ENCODE measurements around the gene CDK5RAP1.
"Not testable (repeated sequence)": the region's sequence is repeated elsewhere in the genome, so short reads cannot be mapped to it uniquely, and the experiment has no call there.

CDK5RAP1 gene

DNA sequence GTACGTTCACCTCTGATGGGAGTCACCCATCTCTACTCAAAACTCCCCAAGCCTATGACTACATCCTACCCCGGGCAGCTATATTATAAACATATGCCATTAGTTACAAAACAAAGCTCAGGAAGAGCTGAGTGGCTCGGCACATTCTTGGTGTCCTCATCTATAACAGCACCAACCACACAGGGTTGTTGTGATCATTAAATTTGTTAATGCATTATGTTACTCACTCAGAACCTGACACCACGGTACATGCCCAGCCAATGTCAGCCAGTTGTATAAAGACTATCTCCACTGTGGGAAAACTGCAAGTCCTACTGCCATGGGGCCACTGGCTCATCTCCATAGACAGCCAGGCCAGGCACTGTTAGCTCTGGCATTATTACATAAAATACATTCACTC lies 7.7 kb downstream of the CDK5RAP1 start:
- H3K4me3 ChIP-seq (ENCODE audit: low read length): no peak overlapping the region

DNA sequence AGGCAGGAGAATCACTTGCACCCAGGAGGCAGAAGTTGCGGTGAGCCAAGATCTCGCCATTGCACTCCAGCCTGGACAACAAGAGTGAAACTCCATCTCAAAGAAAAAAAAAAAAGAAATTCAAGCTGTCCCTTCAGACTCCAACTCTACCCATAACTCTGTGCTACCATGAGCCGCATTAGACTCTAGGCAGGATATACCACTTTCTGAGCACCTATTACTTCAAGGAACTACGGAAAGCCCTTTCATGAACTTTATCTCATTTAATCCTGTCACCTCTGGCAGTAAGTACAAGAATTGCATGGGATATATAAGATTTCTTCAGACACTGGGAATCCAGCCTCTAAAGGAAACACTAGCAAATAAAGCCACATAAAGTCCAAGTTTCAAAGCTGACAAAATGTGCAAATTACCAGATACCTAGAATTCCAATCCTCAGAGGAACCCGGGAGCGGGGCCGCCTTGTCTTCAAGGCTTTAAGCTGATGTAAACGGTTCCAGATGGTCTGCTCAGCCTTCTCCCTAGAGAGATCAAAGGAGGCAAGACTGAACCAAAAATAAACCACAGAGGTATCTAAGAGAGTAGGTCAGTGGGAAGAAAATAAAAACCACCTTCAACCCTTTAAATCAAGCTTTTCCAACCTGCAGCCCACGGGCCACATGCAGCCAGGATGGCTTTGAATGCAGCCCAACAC lies 9.4 kb downstream of the CDK5RAP1 start:
- no peak overlapping the region for H3K4me3 ChIP-seq (ENCODE audit: low read length)
- no peak for DNase-seq (ENCODE audit: low read depth, low spot score)

More for the DNA sequence above, 7.7 kb downstream of the CDK5RAP1 start:
- no peak for DNase-seq (ENCODE audit: low read depth, low spot score)

DNA sequence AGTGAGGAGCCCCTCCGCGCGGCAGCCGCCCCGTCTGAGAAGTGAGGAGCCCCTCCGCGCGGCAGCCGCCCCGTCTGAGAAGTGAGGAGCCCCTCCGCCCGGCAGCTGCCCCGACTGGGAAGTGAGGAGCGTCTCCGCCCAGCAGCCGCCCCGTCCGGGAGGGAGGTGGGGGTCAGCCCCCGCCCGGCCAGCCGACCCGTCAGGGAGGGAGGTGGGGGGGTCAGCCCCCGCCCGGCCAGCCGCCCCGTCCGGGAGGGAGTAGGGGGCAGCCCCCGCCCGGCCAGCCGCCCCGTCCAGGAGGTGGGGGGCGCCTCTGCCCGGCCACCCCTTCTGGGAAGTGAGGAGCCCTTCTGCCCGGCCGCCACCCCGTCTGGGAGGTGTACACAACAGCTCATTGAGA lies 12.0 kb downstream of the CDK5RAP1 start:
- not testable (repeated sequence) for DNase-seq (ENCODE audit: low read depth, low spot score); H3K4me3 ChIP-seq (ENCODE audit: low read length)

DNA sequence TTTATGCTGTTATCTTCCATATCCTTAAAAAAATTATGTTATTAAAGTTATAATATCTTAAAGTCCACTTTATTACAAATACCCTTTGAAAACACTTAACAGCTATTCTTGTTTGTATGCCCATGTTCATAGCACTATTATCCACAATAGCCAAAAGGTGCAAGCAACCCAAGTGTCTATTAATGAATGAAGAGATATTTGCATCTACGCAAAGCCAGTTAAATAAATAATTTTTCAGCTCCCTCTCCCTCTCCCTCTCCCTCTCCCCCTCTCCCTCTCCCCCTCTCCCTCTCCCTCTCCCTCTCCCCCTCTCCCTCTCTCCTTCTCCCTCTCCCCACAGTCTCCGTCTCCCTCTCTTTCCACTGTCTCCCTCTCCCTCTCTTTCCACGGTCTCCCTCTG lies 13.1 kb downstream of the CDK5RAP1 start:
- DNase-seq (ENCODE audit: low read depth, low spot score): no peak
- H3K4me3 ChIP-seq (ENCODE audit: low read length): no peak overlapping the region

DNA sequence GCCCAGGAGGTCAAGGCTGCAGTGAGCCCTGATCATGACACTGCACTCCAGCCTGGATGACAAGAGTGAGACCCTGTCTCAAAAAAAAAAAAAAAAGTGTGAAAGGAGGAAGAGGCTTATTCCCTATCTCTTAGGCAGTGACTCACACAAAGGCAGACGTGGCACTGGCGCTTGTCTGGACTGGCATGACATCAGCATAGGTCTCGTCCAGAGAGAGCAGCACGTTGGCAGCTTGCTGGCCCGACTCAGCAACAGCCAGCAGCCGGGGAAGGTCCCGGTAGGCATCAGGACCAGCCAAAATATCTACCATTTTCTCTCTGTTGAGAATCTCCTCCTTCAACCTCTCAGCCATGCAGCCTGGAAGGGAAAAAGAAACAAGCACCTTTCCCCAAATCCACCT lies 14.1 kb downstream of the CDK5RAP1 start:
- H3K4me3 ChIP-seq (ENCODE audit: low read length): no peak overlapping the region
- no peak for DNase-seq (ENCODE audit: low read depth, low spot score)

DNA sequence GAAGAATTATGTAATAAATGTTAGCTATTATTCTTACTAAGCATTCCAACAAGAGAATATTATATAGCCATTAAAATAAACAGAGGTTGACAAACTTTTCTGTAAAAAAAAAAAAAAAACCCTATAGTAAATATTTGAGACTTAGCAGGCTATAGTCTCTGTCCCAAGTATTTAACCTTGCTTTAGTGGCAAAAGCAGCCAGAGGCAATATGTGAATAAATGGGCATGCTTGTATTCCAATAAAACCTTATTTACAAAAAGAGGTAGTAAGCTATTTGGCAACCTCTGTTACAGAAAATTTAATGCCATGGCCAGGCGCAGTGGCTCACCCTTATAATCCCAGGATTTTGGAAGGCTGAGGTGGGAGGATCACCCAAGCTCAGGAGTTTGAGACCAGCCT lies 14.6 kb downstream of the CDK5RAP1 start:
- H3K4me3 ChIP-seq (ENCODE audit: low read length): no peak overlapping the region
- DNase-seq (ENCODE audit: low read depth, low spot score): no peak

DNA sequence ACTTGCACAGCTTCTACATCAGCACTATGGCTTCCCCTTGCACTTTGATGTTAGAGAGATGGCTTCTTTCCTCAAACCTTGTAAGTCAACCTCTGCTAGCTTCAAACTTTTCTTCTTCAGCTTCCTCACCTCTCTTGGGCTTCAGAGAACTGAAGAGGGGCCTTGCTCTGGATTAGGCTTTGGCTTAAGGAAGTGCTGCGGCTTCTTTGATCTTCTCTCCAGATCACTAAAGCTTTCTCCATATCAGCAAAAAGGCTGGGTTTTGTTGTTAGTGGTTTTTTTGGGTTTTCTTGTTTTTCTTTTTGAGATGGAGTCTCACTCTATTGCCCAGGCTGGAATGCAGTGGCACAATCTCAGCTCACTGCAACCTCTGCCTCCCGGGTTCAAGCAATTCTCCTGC lies 24.0 kb downstream of the CDK5RAP1 start:
- peak; percentile 62 for DNase-seq (ENCODE audit: low read depth, low spot score)
- H3K4me3 ChIP-seq (ENCODE audit: low read length): no peak overlapping the region

DNA sequence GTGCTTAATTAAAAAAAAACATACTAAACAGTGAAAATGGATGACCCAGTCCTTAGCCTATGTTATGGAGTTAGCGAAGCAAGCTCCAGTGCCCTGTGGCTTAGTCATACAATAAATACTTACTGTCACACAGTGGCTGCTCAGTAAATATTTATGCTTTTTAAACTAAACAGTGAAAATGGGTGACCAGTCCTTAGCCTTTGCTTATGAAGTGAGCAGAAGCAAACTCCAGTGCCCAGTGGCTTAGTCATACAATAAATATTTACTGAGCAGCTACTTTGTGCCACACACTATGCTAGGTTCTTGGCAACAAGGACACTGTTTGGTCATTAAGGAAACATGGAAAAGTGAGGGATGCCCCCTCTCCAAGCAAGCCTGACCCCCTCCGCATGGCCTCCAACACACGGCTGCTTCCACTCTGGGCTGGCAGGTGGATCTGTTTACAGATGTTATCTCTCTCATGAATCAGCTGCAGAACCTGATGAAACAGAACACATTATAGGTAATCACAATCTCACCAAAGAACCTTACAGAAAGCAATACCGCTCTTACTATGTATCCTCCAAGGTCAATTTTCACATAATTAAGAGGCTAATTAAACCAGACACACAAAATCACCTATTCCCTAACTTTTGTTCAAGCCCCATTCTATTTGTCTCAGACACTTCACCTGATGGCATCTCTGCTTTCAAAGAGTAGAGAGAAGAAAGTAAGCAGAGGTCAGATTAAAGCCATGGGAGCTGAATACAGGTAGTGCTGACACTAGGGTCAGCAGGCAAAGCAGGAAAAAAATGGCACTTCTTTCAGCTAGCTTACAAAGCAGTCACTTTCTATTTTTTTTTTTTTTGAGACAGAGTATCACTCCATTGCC lies 27.3 kb downstream of the CDK5RAP1 start:
- H3K4me3 ChIP-seq (ENCODE audit: low read length): no peak overlapping the region
- DNase-seq (ENCODE audit: low read depth, low spot score): no peak

DNA sequence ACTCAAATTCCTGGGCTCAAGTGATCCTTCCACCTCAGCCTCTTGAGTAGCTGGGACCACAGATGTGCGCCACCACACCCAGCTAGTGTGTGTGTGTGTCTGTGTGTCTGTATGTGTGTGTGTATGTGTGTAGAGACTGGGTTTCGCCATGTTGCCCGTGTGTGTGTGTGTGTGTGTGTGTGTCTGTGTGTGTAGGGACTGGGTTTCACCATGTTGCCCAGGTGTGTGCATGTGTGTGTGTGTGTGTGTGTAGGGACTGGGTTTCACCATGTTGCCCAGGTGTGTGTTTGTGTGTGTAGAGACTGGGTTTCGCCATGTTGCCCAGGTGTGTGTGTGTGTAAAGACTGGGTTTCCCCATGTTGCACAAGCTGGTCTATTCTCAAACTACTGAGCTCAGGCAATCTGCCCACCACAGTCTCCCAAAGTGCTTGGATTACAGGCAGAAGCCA lies 28.3 kb downstream of the CDK5RAP1 start:
- DNase-seq (ENCODE audit: low read depth, low spot score): no peak
- H3K4me3 ChIP-seq (ENCODE audit: low read length): no peak overlapping the region

DNA sequence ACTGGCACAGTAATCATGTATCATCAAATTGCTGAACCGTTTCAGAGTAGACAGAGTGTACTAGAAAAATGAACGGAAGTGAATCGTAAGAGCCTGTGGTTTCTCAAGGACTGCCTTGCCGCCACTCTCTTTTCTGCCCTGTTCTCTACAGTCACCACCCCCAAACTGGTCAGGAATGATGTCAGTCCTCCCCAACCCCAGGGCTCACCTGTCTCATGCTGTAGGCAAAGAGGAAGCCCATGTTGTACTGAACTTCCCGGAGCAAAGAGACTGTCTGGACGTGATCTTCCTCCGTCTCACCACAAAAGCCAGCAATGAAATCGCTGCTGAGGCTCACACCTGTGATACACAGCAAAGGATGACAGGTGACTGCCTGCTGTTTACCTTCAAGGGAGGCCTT lies 31.0 kb downstream of the CDK5RAP1 start:
- no peak overlapping the region for H3K4me3 ChIP-seq (ENCODE audit: low read length)
- peak; percentile 83 for DNase-seq (ENCODE audit: low read depth, low spot score)

DNA sequence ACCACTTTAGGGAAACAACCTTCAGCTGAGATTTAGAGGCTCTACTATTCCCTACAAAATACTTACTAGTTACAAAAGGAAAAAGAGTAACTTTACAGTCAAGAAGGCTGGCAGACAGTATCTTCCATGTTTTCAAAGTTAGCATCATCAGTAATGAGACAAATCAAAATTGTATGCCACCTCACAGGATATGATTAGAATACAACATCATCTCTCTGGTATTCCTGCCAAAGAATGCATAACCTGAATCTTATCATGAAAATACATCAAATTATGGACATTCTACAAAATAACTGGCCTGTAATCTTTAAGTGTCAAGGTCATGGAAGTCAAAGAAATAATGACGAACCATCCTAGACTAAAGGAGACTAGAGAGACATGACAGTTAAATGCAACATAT lies 38.4 kb downstream of the CDK5RAP1 start:
- H3K4me3 ChIP-seq (ENCODE audit: low read length): no peak overlapping the region
- DNase-seq (ENCODE audit: low read depth, low spot score): no peak

DNA sequence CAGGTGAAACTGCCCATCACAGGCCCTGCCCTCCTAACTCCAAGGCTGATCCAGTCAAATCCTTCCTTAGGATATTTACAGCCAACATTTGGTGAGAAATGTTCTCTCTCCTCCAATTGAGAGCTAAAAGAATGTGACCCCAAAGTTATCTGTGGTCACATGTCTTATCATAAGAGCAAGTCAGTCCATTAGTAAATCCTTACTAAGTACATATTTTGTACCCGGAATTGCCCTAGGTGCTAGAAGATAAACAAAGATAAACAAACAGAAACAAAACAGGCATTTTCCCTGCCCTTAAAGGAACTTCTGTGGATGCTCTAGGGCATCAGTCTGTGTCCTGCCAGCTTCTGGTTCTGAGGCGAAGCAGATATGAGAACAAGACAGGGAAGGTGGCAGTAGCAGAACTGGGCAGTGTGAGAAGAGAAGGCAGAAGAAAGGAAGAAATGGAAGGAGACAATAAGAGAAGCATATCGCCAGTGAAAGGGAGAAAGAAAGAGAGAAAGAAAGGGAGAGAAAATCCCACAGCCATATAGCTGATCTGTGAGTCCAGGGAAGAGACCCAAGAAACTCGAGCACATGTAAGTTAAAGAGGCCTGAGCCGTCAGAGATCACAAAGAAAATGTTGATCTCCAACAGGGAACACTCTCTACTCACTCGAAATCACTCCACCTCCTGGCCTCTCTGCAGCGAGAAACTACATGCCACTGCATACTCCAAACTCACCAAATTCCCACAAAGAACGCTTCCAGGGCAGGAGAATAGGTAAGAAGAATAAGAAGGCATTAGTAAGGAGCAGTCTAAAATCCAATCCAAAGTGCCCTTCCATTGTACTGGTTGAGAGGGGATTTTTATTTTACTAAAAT lies 41.7 kb downstream of the CDK5RAP1 start:
- no peak overlapping the region for H3K4me3 ChIP-seq (ENCODE audit: low read length)
- no peak for DNase-seq (ENCODE audit: low read depth, low spot score)

DNA sequence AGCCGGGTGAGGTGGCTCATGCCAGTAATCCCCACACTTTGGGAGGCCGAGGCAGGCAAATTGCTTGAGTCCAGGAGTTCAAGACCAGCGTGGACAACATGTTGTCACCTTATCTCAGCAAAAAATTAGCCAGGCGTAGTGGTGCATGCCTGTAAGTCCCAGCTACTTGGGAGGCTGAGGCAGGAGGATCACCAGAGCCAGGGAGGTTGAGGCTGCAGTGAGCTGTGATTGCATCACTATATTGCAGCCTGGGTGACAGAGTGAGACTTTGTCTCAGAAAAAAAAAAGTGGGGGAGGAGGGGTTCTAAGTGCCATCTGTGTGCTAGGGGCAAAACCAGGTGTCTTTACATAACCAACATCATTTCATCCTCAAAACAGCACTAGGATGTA lies 48.3 kb downstream of the CDK5RAP1 start:
- DNase-seq (ENCODE audit: low read depth, low spot score): peak; percentile 48
- no peak overlapping the region for H3K4me3 ChIP-seq (ENCODE audit: low read length)

DNA sequence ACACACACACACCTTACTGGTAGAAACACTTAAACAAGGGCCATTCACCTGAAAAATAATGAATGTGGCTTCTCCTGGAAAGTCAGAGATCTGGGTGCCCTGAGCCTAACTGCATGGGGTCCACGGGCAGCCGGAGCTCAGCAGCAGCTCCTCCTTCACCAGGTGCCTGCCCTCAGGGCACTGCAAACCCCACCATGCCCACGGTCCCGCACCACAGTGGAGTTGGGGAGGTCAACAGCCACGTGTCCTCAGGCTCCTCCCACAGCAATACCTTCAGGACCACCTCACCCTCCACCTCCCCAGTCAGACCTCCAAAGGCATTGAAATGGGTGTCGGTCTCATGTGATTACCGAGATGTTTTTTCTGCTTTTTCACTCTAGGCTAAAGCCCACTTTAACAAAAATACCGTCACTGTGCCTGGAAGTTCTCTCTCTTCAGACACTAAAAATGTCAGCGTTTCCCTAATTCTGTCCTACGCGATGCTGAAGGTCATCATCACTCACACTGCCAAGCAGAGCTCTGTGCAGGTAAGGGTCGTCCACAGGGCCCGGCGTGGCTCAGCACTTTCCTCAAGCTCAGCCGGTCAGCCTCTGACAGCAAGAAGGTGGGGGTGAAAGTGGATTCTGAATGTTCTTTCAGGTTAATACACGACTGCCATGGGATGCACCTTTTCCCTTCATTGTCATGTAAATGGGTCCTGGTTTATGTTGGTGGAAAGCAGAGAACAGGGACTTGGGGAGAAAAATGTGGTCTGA lies 48.9 kb downstream of the CDK5RAP1 start:
- H3K4me3 ChIP-seq (ENCODE audit: low read length): no peak overlapping the region
- DNase-seq (ENCODE audit: low read depth, low spot score): no peak

DNA sequence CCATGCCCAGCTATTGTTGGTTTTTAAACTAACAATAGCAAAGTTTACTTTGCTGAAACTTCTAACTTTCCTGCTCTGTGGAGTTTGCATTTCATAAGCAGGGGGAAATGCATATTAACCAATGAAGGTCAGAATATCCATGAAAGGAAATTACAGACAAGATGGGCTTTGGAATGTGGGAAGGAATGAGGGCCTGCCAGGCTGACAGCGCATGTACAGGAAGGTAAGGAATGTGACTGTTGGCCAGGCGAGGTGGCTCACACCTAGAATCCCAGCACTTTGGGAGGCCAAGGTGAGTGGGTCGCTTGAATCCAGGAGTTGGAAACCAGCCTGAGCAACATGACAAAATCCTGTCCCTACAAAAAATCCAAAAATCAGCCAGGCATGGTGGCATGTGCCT lies 49.6 kb downstream of the CDK5RAP1 start:
- DNase-seq (ENCODE audit: low read depth, low spot score): no peak

DNA sequence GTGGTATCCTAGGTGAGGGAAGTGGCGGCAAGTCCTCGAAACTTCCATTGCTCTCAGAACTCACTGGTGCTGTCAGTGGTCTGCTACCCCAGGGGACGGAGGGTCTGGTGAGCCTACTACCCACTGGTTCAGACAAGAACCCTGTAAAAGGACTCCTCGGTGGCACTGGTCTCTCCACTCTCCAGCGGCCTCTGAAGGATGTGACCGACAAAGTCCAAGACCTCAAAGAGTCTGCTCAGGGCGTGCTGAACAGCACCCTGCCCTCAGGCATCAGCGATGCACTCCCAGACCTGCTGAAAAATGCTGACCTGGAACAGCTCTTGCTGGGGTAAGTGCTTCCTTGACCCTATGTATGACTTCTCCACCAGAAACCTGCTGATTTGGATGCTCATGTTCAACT lies 51.8 kb downstream of the CDK5RAP1 start:
- no peak overlapping the region for H3K4me3 ChIP-seq (ENCODE audit: low read length)
- no peak for DNase-seq (ENCODE audit: low read depth, low spot score)

More for the DNA sequence above, 49.6 kb downstream of the CDK5RAP1 start:
- H3K4me3 ChIP-seq (ENCODE audit: low read length): no peak overlapping the region

DNA sequence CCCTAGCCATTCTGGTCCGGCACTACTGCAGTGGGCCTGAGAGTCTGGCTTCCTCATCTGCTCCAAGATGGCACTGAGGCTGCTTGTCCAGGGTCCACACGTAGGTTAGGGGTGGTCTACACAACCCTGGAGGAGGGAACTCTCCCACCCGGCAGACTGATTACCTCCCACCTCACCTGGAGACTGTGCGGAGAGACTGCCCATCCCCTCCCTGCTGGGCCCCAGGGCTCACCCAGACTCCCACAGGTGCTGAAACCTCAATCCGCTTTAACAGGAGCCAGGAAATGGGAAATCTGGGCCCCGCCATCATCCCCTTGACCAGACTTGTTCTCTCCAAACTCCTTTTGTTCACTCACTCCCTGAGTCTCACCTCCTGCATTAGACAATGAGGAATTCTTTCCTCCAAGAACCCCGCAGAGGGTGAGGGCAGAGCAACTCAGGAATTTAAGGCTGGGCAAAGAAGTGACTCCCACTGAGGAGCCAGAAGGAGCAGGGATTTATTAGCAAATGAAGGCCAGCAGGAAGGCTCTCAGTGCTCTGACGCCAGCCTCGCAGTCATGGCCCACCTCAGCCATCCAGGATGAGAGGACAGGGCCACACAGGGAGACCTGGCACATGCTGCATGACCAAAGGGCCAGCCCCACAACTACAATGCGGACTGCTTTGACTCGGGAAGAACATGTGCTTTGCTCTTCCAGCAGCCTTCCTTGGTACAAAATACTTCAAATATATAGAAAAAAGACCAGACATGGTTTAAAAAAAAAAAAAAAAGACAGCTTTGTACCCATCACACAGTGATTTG lies 53.0 kb downstream of the CDK5RAP1 start:
- no peak for DNase-seq (ENCODE audit: low read depth, low spot score)
- H3K4me3 ChIP-seq (ENCODE audit: low read length): no peak overlapping the region

DNA sequence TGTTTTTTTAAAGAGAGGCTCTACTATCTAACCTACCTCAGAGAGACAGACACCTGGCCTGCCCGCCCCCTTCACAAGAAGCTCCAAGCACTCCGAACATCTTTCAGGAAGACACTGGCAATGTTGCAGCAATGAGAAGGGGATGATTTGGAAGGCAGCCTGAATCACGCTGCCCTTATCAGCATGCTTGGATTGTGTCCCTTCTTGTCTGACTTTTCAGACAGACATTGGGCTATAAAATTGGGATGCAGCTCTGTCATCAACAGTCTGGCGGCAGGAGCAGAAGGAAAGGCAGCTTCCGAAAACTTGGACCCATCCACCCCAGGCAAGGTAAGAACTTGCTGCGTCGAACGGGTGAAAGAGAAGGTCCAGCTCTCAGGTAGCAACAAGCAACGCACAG lies 56.0 kb downstream of the CDK5RAP1 start:
- no peak for DNase-seq (ENCODE audit: low read depth, low spot score)

More for the DNA sequence above, 56.0 kb downstream of the CDK5RAP1 start:
- H3K4me3 ChIP-seq (ENCODE audit: low read length): no peak overlapping the region
